ENCODE results near the gene SUN2.

The SUN2 gene

DNA sequence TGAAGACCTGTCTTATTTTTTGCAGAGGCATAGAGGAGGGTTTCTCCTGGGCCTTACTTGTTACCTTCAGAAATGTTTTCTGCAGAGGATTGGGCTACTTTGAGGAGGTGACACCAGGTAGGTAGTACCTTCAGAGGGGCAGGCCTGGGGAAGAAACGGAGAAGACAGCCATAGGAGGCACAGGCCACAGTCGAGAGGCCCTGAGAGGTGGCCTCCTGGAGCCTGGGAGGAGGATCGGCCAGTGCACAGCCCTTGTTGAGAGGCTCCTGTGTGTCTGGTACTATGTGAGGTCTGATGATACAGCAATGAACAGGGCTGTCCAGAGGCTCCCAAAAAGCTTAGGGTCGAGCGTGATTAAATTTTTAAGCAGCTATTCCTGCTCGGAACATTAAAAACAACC lies 38.6 kb downstream of the SUN2 start:
- DNase-seq (ENCODE audit: low read depth, low spot score) = no peak

DNA sequence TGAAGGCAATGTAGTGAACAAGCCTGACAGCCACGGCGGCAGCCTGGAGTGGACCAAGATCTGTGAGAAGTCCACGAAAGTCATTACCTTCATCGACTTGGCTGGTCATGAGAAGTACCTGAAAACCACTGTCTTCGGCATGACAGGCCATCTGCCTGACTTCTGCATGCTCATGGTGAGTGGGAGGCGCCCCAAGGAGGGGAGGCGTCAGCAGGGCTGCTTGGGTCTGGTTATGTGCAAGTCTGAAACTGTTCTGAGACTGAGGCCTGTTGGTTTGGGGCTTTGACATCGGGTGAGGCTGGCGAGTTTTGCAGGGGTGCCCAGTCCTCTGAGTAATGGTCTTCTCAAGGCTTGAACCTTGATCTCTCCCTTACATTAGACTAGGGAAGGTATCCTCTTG lies 39.0 kb downstream of the SUN2 start:
- no peak for DNase-seq (ENCODE audit: low read depth, low spot score)

DNA sequence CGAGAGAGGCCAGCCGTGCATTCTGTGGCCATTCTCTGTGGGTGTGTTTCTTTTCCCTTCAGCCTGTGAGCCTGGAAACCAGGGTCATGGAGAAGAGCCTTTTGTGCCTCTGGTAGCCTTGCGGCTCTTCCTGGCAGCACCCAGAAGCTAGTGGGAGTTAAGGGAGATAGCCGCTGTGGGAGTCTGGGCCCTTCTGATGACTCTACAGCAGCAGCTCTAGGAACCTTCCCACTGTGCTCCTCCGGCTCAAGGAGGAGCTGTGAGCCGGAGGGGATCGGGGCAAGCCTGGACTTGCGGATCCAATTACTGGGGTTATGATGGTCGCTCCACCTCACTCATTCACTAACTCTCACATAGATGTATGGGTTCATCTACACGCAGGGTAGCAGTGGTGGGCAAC lies 39.5 kb downstream of the SUN2 start:
- DNase-seq (ENCODE audit: low read depth, low spot score) = no peak

DNA sequence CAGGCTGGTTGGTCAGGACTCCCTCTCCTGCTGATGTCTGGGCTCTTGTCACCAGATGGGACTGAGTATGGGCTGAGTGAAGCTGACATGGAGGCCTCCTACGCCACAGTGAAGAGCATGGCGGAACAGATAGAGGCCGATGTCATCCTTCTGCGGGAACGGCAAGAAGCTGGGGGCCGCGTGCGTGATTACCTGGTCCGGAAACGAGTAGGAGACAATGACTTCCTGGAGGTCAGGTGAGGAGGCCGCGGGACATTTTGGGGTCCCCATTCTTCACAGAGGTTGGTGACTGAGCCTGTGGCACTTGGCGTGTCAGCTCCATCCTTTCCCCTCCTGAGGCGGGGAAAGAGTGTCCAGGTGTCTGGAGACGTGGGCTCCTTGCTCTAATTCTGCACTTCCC lies 39.9 kb downstream of the SUN2 start:
- no peak for DNase-seq (ENCODE audit: low read depth, low spot score)

DNA sequence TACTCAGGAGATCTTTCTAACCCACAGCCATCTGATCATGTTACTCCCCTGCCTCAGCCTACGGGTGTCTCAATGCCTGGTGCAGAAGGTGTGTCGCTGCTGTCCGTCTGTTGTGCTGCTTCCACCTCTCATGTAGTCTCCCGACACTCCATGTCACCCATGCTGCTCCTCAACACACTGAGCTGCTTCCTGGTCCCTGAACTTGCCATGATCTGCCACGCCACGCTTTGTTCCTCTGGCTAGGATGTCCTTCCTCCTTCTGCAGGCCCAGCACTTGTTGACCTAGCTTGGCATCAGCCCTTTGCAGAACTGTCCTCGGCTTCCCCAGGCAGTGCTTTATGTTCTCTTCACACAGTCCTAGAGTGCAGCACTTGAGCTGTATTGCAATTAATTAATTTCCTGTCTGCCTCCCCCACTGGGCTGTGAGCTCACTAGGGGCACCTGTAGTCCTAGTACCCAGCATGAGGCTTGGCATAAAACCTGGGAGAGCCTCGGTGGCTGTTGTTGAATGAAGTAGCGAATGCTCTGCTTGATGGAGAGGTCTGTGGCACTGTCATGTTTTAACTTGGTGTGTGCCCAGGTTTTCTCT lies 40.5 kb downstream of the SUN2 start:
- DNase-seq (ENCODE audit: low read depth, low spot score) = no peak

DNA sequence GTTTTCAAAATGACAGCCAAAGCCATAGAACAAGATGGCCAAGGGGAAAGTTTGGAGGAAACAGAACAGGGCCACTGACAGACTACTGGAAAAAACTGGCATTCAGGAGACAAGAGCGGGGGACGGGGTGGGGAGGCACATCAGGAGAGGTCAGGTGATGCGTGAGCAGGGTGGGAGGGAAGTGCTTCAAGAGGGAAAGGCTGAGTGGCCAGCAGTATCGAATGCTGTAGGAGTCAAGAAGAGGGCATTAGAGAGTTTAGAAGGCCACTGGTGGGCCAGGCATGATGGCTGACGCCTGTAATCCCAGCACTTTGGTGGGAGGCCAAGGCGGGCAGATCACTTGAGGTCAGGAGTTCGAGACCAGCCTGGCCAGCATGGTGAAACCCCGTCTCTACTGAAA lies 41.9 kb downstream of the SUN2 start:
- DNase-seq (ENCODE audit: low read depth, low spot score) = no peak

DNA sequence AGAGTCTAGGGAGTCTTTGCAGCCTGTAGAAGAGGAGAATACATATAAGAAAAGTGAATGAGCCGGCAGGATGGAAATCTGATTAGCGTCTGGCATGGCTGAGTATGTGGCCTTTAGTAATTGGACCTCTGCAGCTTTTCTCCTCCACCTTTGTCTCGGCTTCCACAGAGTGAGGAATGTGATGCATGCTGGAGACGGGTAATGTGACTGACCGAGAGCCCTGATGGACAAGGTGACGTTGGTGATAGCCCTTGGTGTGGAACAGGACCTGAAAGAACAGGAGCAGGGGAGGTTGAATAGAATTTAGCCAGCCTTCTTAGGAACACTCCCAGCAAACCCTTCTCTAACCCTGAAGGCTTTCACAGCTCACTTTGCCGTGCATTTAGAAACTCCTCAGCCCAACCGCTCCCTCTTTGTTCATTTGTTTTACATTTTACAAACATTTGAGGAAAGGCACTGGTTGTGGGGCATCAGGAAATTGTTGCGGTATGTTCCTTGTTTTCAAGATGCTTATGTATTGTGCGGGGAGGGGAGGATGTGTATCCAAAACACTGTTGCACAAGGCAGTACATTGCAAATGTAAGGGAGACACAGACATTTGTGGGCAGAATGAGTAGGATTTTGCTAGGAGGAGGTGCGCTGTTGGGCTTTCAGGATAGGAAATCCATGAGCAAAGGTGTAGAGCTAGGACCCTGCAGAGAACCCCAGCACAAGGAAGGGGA lies 43.2 kb downstream of the SUN2 start:
- DNase-seq (ENCODE audit: low read depth, low spot score) = no peak

DNA sequence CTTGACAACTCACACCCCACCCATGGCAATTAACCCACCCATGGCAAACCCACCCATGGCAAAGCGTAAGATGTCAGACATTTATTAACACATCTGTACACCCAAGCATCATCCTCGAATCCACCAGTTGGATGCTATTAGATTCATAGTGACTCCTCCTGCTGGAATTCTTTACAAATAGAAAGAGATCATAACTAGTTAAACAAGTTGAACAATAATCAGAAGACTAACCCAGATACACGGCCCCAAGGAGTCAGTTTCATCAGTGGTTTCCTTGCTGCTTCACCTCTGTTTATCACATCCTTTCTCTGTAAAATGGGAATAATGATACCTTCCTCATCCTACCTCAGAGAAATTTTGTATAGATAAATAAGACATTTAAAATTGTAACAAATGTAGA lies 44.9 kb downstream of the SUN2 start:
- no peak for DNase-seq (ENCODE audit: low read depth, low spot score)

DNA sequence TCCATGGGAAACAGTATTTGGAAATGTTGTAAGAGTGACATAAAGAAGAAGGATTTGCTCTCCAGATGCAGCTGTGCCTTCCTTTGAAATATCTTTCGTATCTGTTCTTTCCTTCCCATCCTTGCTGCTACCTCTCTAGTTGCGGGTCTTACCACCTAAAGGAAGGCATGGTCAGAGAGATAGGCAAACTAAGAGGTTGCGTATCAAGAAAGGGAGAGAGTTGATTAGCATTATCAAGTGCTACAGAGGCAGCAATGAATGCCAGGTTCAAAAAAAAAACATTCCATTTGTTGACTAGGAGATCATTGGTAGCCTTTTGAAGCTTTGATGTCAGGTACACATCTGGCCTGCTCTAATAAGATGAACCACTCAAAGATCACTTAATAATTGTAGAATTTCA lies 45.4 kb downstream of the SUN2 start:
- DNase-seq (ENCODE audit: low read depth, low spot score) = no peak

DNA sequence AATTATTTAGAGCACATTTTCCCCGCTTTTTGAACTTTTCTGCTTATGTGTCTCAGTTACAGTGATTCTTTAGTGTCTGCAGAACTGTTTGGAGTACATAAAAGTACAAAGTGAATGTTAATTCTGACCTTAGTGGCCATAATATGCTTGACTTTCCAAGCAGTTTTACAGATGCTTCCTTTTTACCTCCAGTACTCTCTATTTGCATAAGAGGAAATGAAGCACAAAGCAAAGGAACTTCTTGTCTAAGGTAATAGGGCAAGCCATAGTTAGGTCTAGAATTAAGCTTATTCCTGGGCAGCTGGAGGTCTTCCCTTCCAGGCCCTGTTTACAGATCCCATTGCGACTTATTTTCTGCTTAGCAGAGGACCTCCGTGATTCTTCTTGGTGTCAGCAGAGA lies 46.5 kb downstream of the SUN2 start:
- DNase-seq (ENCODE audit: low read depth, low spot score) = no peak

DNA sequence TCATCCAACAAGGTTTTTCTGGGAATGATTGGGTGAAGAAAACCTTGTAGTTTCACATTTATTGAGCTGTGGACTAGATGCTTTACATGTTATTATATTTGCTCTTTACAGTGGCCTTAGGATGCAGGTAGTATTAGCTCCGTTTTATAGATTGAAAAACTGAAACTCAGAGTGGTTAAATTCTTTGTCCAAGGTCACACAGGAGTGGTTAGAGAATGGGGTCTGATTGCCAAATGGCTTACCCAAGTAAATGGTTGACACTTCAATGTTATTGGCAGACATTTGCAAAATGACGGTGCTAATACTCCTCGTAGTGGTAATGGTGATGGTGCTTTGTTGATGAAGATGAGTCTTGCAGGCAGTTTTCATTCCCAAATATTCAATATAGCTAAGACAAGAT lies 47.8 kb downstream of the SUN2 start:
- DNase-seq (ENCODE audit: low read depth, low spot score) = no peak

DNA sequence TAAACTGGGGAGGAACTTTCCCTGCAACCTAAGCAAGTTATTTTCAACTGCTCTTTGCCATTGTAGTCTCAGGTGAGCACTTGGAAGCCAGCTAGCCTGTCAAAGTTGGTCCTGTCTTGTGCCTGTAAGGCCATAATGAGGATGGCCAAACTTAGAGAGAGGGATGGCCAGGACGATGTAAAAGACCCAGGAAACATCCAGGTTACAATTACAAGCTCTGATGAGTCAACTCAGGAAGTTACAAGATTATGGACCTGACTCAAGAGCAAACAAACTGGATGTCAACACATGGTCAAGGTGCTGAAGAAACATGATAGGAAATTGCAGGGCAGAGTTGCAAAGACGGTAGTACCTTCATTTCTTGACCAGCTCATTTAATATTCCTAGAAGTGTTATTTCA lies 48.5 kb downstream of the SUN2 start:
- no peak for DNase-seq (ENCODE audit: low read depth, low spot score)

DNA sequence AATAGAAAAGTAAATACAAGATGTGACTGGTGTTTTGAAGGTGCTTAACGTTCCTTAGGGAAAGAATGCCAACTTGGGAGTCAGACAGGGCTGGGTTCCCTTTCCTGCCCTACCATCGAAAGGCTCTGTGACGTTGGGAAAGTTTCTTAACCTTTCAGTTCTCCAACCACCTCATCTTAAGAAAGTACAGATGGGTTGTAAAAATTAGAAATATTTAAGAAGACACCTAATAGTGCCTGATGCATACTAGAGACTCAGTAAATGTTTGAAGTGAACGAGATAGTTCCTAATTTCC lies 49.0 kb downstream of the SUN2 start:
- no peak for DNase-seq (ENCODE audit: low read depth, low spot score)

DNA sequence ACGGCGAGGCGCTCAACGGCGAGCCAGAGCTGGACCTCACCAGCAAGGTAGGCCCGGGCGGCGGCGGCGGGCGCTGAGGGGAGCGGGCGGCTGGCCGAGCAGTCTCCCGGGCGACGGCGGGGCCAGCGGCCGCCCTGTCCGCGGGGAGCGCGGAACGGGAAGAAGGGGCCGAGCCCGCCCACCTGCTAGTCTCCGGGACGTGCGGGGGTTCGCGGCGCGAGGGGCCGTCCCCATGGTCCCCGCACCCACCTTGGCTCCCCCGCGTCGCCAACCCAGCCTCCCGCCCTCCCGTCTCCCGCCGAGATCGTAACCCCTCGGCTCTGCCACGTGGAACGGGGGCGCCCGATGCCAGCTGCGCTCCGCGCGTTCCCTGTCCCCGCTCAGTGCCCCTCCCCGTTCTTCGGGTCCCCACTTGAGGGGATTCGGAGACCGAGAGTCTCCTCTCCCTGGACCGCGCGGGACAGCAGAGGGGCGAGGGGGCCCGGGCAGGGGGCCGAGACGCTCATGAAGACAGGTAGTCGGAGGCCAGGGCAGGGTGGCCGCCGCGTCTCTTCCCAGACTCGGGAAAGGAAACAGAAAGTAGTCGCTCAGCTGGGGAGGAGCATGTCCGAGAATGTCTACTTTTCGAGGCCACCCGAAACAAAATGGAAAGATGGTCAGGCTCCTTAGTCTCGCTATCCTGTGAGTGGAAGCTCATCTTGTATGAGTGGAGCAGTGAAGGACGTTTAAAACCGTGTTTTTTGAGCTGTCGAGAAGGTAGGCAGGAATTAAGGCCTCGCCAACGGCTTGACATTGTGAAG lies 49.5 kb downstream of the SUN2 start:
- DNase-seq (ENCODE audit: low read depth, low spot score) = no peak

DNA sequence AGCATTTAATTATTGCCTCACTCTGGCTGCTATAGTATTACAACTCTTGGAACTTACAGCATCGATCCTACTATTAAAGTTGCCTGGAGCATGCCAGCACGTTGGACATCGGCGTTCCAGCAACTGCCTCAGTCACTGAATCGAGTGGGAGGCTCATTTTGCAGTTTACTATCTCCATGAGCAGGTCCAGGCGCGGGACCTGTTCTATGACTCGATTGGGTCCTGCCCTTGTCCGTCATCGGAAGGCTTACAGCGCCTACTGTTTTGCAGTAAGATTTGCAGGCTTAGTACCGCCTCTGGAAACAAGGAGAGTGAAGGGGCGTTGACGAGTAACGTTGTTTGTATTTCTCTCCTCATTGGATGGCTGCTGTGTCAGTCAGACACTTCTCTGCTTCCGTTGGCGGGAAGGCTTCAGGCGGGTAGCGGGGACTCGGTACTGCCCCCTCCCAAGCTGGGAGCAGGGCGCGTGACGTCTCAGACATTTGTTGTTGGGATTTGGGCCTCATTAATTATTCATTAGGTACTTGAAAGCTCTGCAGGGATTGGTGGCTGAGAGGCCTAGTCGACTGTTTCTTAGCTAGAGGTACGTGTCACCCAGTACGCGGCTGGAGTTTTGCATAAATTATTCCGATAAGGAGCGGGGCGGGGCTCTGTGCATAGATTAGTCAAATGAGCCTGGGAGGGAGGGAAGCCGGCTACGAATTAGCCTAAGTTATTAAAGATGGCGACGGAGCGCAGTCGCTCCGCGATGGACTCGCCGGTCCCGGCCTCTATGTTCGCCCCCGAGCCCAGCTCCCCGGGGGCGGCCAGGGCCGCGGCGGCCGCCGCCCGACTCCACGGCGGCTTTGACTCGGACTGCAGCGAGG lies 50.3 kb downstream of the SUN2 start, which contains the start of gene GTPBP1:
Gene GTPBP1 (plus strand): TSS at position 710 of the 866 bp plus-strand sequence. CDS start 12 bp downstream, at position 722.
- DNase-seq (ENCODE audit: low read depth, low spot score) = peak; percentile 100

DNA sequence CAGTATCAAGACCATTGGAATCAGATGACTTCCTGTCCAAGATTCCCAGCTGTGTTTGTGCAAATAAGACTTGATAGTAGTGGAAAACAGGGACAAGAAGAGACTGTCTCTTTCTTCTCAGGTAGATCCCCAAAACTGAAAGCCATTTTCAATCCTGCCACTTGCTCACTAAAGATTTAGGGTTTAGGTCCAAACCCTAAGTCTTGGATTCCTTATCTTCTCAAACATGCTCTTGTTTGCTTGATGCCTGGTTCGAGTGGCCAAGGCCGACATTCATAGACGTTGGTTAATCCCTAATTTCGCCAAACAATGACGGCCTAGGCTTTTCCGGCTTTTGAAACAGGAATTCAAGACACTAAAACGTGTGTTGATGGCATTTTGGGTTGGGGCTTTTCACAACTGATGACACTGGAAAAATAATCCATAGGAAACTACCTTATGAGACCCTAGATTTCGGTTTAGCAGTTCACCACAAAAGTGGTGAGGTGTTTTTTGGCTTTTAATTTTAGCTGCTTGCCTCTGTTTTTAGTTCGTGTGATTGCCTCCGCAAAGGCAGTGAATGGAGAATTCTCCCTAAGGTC lies 51.1 kb downstream of the SUN2 start:
- no peak for DNase-seq (ENCODE audit: low read depth, low spot score)

DNA sequence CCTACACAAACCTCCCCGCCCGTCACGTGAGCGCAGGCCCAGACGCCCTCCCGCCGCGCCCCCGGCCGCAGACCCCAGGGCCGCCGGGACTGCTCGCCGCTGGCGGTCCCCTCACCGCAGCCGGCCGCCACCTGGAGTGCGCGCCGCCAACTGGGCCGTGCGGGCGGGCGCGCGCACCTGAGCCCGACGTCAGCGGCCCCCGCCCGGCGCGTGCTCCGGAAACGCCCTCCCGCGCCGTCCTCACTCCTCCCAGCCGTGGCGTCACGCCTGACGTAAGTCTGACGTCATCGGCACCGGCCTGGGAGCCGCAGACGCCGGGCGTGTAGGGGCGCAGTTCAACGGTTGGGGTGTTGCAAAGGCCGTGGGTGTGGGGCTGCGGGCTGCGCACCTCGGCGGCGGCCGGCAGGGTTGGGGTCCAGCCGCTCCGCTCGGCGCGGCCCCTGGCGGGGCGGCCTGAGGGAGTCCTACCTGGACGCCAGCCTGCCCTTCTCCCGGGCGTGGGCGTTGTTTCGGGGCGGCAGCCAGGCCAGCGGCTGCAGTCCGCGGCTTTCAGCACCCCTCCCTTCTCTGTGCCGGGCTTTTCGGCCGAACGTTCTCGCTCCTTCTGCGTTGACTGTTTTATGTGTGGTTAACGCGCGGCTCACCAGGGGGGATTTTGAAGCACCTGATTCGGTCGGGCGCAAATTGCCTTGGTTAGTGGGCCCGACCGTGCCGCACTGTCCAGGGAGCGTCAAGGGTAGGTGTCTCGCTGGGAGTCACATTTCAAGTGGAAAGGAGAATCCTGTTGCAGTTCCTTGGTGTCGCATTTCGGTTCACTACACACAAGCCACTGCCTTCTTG lies 54.8 kb downstream of the SUN2 start, which contains the start of gene JOSD1:
Gene JOSD1 (minus strand): TSS at position 155 of the 840 bp plus-strand sequence. CDS start 956 bp downstream, outside the sequence.
- peak; percentile 82 for DNase-seq (ENCODE audit: low read depth, low spot score)

DNA sequence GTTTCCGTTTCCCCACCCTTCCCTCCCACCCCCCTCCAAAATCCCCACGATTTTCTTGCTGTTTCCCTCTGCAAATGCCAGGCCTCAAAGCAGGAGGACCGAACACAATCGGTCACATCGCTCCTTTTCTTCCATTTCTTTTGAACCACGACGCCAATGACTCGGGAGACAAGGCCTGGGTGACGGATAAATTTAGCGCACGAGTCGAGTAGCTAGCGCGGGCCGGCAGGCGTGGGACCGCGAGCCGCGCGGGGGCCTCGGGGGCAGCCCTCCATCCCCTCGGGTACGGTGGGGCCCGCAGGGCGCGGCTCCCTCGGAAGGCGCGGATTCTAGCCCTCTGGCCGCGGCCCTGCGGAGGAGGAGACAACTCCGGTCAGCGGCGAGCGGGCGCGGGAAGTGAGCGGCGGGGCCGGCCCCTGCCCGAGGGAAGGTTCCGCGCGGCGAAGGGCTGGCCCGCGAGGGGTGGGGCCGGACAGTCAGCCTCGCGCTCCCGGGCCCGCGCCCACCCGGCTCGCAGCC lies 55.5 kb downstream of the SUN2 start:
- DNase-seq (ENCODE audit: low read depth, low spot score) = no peak

DNA sequence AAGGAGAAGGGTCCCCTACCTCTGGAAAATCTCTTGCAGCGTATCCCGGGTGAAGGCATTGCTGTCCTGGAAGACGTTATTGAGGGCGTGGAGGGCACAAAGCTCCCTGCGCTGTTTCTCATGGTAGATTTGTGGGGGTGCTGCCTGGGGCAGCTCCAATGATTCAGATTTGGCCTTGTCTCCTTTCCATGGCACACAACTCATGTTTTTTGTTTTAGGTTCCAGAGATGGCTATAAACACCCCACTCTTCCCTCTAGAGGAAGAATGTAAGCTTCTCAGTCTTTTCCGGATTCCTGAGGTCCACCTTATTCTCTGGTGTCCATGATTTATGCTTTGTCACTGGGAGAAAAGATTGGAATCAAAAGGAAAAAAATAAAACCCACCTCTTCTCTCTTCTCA lies 56.0 kb downstream of the SUN2 start:
- no peak for DNase-seq (ENCODE audit: low read depth, low spot score)

DNA sequence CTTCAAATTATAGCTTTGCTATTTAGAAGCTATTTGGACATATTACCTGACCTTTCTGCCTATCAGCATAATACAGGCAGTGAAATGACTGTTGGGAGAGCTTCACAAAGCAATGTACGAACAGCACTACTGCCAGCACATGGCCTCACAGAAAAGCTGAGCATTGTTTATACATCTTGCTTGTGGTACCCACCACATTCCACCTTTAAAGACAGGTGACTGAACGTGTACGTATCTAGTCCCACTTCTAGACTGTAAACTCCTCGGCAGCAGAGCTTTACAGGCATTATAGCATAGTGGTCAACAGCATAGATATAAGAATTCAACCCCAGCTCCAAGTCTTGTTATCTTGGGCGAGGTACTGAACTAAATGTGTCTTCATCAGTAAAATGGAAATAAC lies 56.7 kb downstream of the SUN2 start:
- no peak for DNase-seq (ENCODE audit: low read depth, low spot score)
